ENCODE data around the gene ASL.
"Not testable (repeated sequence)": the region's sequence is repeated elsewhere in the genome, so short reads cannot be mapped to it uniquely, and the experiment has no call there.

The ASL gene

GRCh38 chr7:66119245-66119850, 43.7 kb downstream of the ASL start:
- no peak for DNase-seq

- no peak for DNase-seq
Measured at GRCh38 chr7:66123175-66123528, 47.5 kb downstream of the ASL start.

- DNase-seq, result not testable (repeated sequence)
Measured at GRCh38 chr7:66124569-66124861, 48.9 kb downstream of the ASL start.

GRCh38 chr7:66125052-66125694, 49.6 kb downstream of the ASL start:
- DNase-seq, result peak in 2 of 5 experiments; percentile 9 to 46

GRCh38 chr7:66125781-66126352, 50.2 kb downstream of the ASL start:
- DNase-seq, result peak in 2 of 5 experiments; percentile 15 to 19

GRCh38 chr7:66127172-66127571, 51.6 kb downstream of the ASL start:
- not testable (repeated sequence) for DNase-seq

- no peak for DNase-seq
Measured at GRCh38 chr7:66138994-66139752, 63.6 kb downstream of the ASL start.

- no peak for DNase-seq
Measured at GRCh38 chr7:66140924-66141323, 65.3 kb downstream of the ASL start.

- no peak for DNase-seq
Measured at GRCh38 chr7:66142334-66142733, 66.7 kb downstream of the ASL start.

GRCh38 chr7:66142996-66143395, 67.4 kb downstream of the ASL start:
- no peak for DNase-seq

Data from T-helper 2 cell (primary cell).